SU-DHL-6 (cell line): ENCODE data around the gene ENPP5.

Source experiments
- CTCF ChIP-seq: fragments of 200-600 bp; sonication (generic); IDR thresholded peaks from one replicate; pipeline ENCODE4 v1.5.1; 2017; ENCODE audit warnings: antibody characterized with exemption, mild to moderate bottlenecking, low read length, moderate library complexity; ENCODE audit not compliant: insufficient read depth, poor library complexity, severe bottlenecking
- EZH2phosphoT487 ChIP-seq: fragments of 200-600 bp; sonication (generic), shearing (Covaris generic); conservative IDR thresholded peaks from 2 replicates; pipeline ENCODE4 v1.6.1; 2018; ENCODE audit warnings: mild to moderate bottlenecking, antibody characterized with exemption, low read length, moderate library complexity, mixed read lengths

DNA sequence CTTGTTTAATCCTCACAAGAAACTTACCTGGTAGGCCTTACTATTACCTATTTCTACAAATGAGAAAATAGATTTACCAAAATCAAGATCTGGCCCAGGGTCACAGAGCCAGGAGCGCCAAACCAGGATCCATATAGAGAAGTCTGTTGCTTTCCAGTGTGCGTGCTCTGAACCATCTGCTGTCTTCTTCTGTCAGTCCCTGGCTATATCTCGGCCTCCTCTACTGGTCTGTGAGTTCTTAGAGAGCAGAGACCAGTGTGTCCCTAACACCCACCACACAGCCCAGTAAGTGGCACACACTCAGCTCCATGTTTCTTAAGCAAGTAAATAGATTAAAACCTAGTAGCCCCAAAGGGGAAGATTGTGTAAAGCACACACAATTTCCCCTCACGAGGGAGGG is 18.9 kb upstream of the ENPP5 start:
- no peak for TF ChIP-seq CTCF
- TF ChIP-seq EZH2phosphoT487: no peak
